ENCODE measurements around the gene IL25. TPM values are rescaled to one million over a fixed set of nuclear protein-coding genes. Genes with fewer than 3 reads are reported as not detected.
"Not testable (repeated sequence)": the region's sequence is repeated elsewhere in the genome, so short reads cannot be mapped to it uniquely, and the experiment has no call there.

Gene IL25
- total RNA-seq, result not detected

- DNase-seq (ENCODE audit: low spot score), result no peak
Measured at GRCh38 chr14:23372509-23372908, at the start of gene IL25. Gene IL25 (plus strand): TSS chr14:23372809.

GRCh38 chr14:23323838-23324454 lies 48.7 kb upstream of the IL25 start:
- no peak for DNase-seq (ENCODE audit: low spot score)

- no peak for DNase-seq (ENCODE audit: low spot score)
Measured at GRCh38 chr14:23324455-23324846, 48.2 kb upstream of the IL25 start.

DNA sequence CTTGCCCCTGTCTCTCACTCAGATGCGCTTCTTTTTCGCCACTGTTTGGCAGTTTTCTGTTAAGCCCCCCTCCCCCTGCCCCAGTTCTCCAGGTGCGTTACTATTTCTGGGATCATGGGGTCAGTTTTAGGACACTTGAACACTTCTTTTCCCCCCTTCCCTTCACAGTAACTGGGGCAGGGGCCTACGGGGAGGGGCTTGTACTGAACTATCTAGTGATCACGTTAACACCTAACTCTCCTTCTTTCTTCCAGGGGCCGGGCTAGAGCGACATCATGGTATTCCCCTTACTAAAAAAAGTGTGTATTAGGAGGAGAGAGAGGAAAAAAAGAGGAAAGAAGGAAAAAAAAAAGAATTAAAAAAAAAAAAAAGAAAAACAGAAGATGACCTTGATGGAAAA lies 47.6 kb upstream of the IL25 start:
- DNase-seq (ENCODE audit: low spot score), result no peak

GRCh38 chr14:23325746-23326145 lies 46.9 kb upstream of the IL25 start:
- DNase-seq (ENCODE audit: low spot score), result not testable (repeated sequence)

DNA sequence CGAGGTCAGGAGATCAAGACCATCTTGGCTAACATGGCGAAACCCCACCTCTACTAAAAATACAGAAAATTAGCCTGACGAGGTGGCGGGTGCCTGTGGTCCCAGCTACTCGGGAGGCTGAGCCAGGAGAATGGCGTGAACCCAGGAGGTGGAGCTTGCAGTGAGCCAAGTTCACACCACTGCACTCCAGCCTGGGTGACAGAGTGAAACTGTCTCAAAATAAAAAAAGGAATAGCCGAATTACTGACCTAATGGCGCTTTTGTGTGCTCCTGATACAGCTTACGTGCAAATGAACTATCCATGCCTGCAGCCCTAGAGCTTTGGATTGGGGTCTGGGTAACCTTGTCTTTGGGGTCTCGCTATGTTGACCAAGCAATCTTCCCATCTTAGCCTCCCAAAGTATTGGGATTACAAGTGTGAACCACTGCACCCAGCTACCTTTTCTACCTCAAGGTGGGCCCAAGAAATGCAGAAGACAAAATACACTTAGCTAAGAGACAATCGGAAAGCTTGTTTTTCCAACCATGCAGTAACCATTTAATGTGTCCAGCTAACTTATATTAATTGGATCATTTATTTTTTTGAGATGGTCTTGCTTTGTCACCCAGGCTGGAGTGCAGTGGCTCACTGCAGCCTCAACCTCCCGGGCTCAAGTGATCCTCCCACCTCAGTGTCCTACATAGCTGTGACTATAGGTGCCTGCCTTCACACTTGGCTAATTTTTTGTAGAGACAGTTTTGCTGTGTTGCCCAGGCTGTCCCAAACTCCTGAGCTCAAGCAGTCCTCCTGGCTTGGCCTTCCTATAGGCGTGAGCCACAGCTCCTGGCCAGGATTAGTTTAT lies 45.9 kb upstream of the IL25 start:
- DNase-seq (ENCODE audit: low spot score), result no peak

DNA sequence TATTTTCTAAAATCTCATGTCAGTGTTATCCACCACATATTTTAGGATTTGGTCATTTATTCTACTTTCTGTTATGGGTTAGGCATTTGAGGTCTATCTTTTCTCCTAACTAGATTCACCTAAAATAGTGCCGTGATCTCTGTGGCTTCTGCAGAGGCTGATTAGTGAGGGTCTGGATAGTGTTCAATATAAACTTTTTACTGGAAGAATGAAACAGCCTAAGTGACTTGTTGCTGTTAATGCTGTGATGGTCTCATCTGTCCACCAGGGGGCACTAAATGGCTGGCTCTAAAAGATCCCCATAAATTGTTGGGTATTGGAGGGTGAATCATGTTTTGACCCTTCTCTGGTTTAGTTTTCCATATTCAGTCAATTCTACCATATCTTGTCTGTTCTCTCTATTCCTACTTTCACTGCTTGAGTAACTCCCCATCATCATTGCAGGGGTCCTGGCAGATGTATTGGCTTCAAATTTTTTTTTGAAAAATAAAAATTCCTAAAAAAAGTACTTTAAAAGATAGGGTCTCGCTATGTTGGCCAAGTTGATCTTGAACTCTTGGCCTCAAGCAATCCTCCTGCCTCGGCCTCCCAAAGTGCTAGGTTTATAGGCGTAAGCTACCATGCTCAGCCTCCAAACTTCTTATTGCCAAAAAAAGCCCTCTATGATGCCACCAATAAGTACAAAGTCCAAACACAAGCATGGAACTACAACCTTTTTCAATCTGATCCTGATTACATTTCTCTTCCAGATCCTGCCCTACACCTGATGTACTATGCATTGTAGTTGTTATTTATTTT lies 44.5 kb upstream of the IL25 start:
- DNase-seq (ENCODE audit: low spot score), result no peak

GRCh38 chr14:23335623-23336022 lies 37.0 kb upstream of the IL25 start:
- DNase-seq (ENCODE audit: low spot score), result no peak

DNA sequence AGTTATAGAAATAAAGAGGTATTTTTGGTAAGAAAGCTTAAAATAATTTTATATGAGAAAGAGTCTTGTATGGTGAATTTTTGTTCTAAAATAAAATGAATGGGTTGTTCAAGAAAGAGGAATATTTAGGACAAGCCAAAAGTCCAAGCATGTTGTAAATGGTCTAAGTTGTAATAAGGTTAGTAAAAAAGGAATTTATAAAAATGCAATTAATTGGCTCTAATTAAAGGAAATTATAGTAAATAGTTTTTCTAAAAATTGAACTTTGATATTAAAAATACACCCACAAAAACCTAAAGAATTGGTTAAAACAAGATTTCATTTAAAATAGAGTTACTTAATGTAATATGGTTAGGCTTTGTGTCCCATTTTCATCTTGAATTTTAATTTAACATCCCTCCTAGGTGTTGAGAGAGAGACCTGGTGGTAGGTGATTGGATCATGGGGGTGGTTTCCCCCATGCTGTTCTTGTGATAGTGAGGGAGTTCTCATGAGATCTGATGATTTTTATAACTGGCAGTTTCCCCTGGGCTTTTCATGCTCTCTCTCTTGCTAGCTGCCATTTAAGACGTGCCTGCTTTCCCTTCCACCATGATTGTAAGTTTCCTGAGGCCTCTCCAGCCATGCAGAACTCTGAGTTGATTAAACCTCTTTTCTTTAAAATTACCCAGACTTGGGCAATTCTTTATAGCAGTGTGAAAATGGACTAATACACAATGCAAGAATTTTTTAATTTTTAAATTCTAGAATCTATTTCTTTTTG lies 32.9 kb upstream of the IL25 start:
- DNase-seq (ENCODE audit: low spot score), result no peak

GRCh38 chr14:23344481-23344880 lies 28.1 kb upstream of the IL25 start:
- no peak for DNase-seq (ENCODE audit: low spot score)

GRCh38 chr14:23345987-23346692 lies 26.5 kb upstream of the IL25 start:
- no peak for DNase-seq (ENCODE audit: low spot score)

DNA sequence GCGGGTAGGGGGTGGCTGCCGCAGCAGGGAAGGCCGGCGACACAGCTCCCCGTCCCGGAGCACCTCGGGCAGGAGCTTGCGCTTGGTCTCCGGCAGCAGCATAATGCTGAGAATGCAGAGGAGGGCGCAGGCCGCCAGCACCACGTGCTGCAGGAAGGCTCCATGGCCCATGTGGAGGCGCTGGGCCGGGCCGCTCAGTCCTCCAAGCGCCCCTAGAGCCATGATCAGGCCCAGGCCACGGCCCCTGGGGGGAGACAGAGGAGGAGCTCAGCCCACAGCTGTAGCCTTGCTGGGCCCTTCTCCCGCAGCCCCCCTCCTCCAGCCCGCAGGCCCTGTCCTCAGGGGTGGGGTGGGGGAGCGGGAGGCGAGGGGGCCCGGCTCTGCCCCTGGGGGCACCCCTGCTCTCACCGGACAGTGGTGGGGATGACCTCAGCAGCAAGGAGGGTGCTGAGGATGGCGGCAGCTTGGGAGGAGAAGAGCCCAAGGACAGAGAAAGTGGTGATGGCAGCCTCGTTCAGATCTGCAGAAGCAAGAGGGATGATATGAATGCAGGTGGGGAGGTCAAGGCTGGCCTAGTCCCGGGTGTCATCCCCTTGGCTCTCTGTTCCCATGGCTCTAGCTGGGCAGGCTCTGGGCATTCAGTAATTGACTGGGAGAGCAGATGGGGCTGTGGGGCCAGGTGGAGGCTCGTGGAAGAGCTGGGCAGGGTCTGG lies 25.8 kb upstream of the IL25 start:
- no peak for DNase-seq (ENCODE audit: low spot score)

DNA sequence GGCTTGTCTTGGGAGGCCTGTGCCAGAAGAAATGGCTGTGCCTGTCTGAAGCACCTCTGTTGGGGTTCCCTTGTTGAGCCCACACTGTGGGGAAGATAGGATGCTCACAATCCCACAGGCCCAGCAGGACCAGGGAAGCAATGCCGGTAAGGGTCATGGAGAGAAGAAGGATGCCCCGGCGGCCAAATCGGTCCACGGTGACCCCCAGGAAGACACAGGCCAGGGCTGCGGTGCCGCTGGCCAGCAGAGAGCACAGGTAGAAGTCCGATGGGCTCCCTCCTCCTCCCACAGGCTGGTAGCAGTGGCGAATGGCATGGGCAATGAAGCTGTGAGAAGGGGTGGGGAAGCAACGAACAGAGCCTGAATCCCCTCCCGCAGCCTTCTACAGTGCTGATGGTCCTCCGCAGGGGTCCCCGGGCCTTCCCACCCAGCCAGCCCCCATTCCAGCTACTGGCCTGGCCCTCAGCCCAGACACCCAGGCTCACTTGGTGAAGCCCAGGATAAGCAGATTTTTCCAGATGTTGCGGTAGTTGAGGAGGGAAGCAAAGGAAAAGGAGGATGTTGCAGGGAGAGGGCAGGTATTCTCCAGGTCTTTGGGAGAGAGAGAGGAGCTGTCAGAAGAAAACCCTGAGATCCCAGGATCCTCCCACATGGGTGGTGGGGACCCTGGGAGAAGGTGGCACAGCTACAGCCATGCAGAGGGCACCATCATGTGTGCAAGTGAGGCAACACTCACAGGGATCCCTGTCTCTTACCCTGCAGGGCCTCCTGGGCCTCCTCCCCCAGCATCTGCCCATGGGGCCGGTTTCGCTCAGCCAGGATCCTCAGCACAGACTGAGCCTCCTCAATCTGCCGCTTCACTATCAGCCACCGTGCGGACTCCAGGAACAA lies 25.0 kb upstream of the IL25 start:
- no peak for DNase-seq (ENCODE audit: low spot score)

- no peak for DNase-seq (ENCODE audit: low spot score)
Measured at GRCh38 chr14:23348297-23348655, 24.3 kb upstream of the IL25 start.

DNA sequence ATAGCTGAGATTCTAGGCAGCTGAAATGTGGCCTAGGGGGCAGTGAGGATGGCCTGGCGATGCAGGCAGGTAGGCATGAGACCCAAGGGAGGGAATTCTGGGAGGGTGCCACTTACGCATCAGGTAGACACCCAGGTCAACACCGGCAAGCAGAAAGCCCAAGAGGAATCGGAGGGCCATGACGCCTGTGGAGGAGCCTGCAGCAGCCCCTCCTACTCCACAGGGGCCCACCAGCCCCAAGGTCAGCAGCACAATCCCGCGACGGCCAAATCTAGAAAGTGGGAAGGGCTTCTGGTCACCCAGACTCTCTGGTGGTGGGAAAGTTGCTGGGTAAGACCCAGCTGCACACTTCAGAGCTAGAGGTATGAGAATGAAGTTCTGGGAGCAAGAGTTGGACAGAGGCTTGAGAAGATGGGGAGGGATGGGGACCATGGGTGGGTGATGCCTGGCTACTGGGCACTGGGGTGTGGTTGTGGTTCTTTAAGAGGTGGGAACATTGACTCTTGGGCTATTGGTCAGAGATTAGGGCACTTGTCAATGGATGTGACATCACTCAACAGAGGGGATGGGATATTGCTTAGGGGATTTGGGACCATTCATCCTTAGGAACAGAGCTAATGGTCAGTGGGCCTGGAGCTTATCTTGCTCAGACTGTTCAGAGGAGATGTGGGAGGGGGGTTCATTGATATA lies 23.3 kb upstream of the IL25 start:
- no peak for DNase-seq (ENCODE audit: low spot score)

- no peak for DNase-seq (ENCODE audit: low spot score)
Measured at GRCh38 chr14:23351681-23352505, 20.7 kb upstream of the IL25 start.

GRCh38 chr14:23352506-23353432 lies 19.8 kb upstream of the IL25 start, which contains the start of gene SLC22A17:
Gene SLC22A17 (minus strand): TSS chr14:23352887.
- peak; percentile 87 for DNase-seq (ENCODE audit: low spot score)
